HuH-7.5 (cell line): ENCODE results near the gene STAT3.
"Not testable (repeated sequence)": the region's sequence is repeated elsewhere in the genome, so short reads cannot be mapped to it uniquely, and the experiment has no call there.

Experiments
- DNase-seq: peaks from one replicate; pipeline ENCODE4 v3.0.0; 2011; ENCODE audit warnings: low spot score

Gene STAT3

GRCh38 chr17:42276359-42276608 lies 112.0 kb downstream of the STAT3 start, which contains the start of gene STAT5B:
STAT5B (minus strand) TSS chr17:42276391; CDS start chr17:42232127, 44,264 bp downstream.
- DNase-seq = peak; percentile 83

- no peak for DNase-seq
These were observed 112.5 kb downstream of the STAT3 start for GRCh38 chr17:42275527-42276358.

GRCh38 chr17:42274812-42275526 lies 113.3 kb downstream of the STAT3 start:
- no peak for DNase-seq

- DNase-seq = no peak
These were observed 114.0 kb downstream of the STAT3 start for GRCh38 chr17:42274253-42274542.

GRCh38 chr17:42273474-42274252 lies 114.6 kb downstream of the STAT3 start:
- DNase-seq = no peak

GRCh38 chr17:42272162-42272907 lies 115.9 kb downstream of the STAT3 start:
- DNase-seq = no peak

GRCh38 chr17:42271779-42272035 lies 116.5 kb downstream of the STAT3 start:
- no peak for DNase-seq

- no peak for DNase-seq
These were observed 117.0 kb downstream of the STAT3 start for GRCh38 chr17:42271006-42271778.

- no peak for DNase-seq
These were observed 117.6 kb downstream of the STAT3 start for GRCh38 chr17:42270596-42270995.

- DNase-seq = no peak
These were observed 118.1 kb downstream of the STAT3 start for GRCh38 chr17:42270170-42270535.

GRCh38 chr17:42268236-42268635 lies 120.0 kb downstream of the STAT3 start:
- DNase-seq = no peak

GRCh38 chr17:42266918-42267766 lies 121.1 kb downstream of the STAT3 start:
- no peak for DNase-seq

GRCh38 chr17:42266462-42266861 lies 121.8 kb downstream of the STAT3 start:
- no peak for DNase-seq

- not testable (repeated sequence) for DNase-seq
These were observed 123.9 kb downstream of the STAT3 start for GRCh38 chr17:42264366-42264765.
